Mucosa of stomach (tissue), 1 donor: ENCODE measurements around the gene CEP70.

ENCODE experiments used
- H3K27me3 ChIP-seq: one replicate; pipeline ENCODE4 v1.7.0; 2013; ENCODE audit warnings: mild to moderate bottlenecking, low read length; ENCODE audit not compliant: control insufficient read depth, insufficient read depth
- H3K36me3 ChIP-seq: one replicate; pipeline ENCODE4 v1.7.0; 2013; ENCODE audit warnings: low read length; ENCODE audit not compliant: control insufficient read depth, insufficient read depth
- H3K4me1 ChIP-seq: one replicate; pipeline ENCODE4 v1.7.0; 2013; ENCODE audit warnings: mild to moderate bottlenecking, low read length; ENCODE audit not compliant: control insufficient read depth, insufficient read depth
- H3K4me3 ChIP-seq: one replicate; pipeline ENCODE4 v1.7.0; 2013; ENCODE audit warnings: low read length
- H3K9ac ChIP-seq: one replicate; pipeline ENCODE4 v1.7.0; 2013; ENCODE audit warnings: mild to moderate bottlenecking, low read length, moderate library complexity
- H3K9me3 ChIP-seq: one replicate; pipeline ENCODE4 v1.7.0; 2013; ENCODE audit warnings: mild to moderate bottlenecking, low read length, moderate library complexity; ENCODE audit not compliant: control insufficient read depth
- donor health status: Pancreatic carcinoma.

Gene CEP70

DNA sequence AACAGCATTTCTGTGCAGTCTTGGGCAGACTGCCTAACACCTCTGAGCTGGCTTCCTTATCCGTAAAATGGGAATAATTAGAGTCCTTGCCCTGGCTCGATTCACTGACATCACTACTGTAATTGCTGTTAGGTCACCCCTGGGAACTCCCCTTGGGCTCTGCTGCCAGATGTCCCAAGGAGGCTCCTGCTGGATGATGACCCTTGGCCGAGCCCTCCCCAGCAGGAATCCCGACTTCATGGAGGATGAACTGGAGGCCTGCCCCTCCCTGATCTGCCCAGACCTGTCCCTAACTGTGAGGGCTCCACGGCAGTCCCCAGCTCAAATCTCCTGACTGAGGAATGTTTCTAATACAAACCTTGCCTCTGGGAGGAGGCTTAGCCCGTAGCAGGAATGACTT lies 141.6 kb downstream of the CEP70 start:
- Histone ChIP-seq H3K9ac (no peak overlapping the region), H3K27me3 (no peaks in the 10 kb centered on the region)

DNA sequence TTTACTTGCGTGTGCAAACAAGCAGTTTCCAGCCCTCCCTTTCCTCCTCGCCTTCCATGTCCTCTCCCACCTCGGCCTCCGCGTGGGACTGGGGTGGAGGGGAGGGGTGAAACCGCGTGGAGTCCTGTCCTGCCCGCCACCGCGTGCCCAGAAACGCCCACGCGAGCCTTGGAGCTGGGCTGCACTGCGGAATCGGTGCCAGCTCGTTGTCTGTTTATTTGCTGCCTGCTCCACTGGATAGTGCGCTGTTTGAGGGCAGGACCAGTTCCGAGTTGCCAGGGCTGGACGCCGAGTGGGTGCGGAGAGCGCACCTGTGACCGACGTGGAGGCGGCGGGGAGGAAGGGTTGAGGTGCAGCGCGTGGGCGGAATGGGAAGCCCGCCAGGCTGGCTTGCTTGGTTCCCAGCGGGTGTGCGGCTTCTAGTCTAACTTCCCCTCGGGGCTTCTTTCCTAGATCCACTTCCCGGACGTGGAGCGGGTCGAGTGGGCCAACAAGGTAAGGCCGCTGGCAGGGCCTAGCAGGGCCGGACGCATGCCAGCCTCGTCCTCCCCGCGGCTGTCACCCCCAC lies 142.4 kb downstream of the CEP70 start:
- Histone ChIP-seq H3K4me1 (no peaks in the 10 kb centered on the region), H3K27me3 (no peaks in the 10 kb centered on the region), H3K4me3 (no peak overlapping the region), H3K36me3 (no peaks in the 10 kb centered on the region), H3K9ac (no peak overlapping the region), H3K9me3 (no peaks in the 10 kb centered on the region)

More for the DNA sequence above, 141.6 kb downstream of the CEP70 start:
- Histone ChIP-seq H3K4me3 (no peak overlapping the region), H3K9me3 (no peaks in the 10 kb centered on the region), H3K36me3 (no peaks in the 10 kb centered on the region), H3K4me1 (no peaks in the 10 kb centered on the region)

DNA sequence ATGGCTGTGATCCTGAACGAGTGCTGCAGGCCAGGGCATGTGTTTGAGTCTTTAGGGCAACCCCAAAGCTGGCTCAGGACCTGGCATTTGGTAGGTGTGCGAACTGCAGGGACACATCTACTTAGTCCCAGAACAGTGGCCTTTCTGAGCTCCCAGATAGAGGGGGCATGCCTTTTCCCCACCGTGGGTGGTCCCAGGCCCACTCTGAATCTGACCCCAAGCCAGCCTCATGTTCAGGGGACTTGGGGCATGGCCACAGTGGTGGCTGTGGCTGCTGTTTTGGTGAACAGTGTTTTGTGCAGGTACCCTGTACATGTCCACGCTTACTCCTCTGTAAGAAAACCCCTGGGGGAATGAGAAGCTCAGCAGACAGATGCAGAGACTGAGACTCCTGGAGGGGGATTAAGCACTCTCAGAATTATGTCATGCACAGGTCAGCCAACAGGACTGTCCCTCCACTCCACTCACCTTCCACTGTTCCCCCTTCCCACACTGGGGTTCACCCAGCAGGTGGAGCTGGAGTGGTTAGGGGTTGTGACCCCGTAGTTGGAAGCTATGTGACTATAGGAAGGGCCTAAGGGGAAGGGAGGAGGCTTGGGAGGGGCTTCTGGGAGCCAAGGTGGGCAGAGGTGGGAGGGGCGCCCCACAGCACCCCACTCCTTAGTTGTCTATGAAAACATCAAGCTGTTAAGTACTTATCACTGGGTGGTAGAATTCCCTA lies 143.2 kb downstream of the CEP70 start:
- Histone ChIP-seq H3K9ac (no peak overlapping the region), H3K4me1 (no peaks in the 10 kb centered on the region), H3K9me3 (no peaks in the 10 kb centered on the region), H3K36me3 (no peaks in the 10 kb centered on the region), H3K27me3 (no peaks in the 10 kb centered on the region), H3K4me3 (no peak overlapping the region)

DNA sequence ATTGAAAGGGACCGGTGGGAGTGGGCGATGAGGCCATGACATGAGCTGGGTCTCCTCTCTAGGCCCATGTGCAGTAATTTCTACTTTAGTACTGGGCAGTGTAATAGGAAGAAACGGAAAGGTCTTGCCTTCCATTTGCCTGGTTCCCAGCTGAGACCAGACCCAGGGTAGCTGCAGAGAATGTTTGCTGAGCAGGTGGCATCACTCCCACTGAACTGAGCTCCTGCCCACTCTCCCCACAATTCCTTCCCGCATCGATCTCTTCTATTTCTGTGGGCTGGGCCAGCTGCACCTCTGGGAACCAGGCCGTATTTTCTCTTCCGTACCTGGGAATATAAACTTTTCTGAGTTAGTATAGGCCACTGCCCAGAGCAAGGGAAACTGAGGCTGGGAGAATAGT lies 143.9 kb downstream of the CEP70 start:
- Histone ChIP-seq H3K4me1 (no peaks in the 10 kb centered on the region), H3K9me3 (no peaks in the 10 kb centered on the region), H3K27me3 (no peaks in the 10 kb centered on the region), H3K36me3 (no peaks in the 10 kb centered on the region), H3K4me3 (no peak overlapping the region), H3K9ac (no peak overlapping the region)

DNA sequence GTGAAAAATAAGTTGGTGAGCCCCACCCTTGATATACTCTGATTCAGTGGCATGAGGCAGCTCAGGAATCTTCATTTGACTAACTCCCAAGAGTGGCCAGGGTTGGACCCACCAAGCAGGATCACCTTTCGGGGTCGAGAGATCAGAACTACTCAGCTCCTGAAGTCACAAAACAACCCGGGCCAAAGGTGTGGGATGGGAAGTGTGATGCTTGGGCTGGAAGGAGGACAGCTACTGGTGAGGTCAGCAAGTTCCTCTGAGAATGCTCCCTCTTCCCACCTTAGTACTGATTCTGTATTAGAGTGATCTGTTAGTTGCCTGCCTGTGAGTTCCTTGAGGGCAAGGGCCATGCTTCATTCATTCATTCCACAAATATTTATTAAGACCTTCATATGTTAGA lies 144.6 kb downstream of the CEP70 start:
- Histone ChIP-seq H3K4me1 (no peaks in the 10 kb centered on the region), H3K4me3 (no peak overlapping the region), H3K9ac (no peak overlapping the region), H3K27me3 (no peaks in the 10 kb centered on the region), H3K36me3 (no peaks in the 10 kb centered on the region), H3K9me3 (no peaks in the 10 kb centered on the region)

- H3K9ac ChIP-seq = no peak overlapping the region
- H3K27me3 ChIP-seq = no peaks in the 10 kb centered on the region
- no peaks in the 10 kb centered on the region for H3K36me3 ChIP-seq
- no peak overlapping the region for H3K4me3 ChIP-seq
- no peaks in the 10 kb centered on the region for H3K4me1 ChIP-seq
- no peaks in the 10 kb centered on the region for H3K9me3 ChIP-seq
Observed at GRCh38 chr3:138448631-138449030, 145.4 kb downstream of the CEP70 start.

DNA sequence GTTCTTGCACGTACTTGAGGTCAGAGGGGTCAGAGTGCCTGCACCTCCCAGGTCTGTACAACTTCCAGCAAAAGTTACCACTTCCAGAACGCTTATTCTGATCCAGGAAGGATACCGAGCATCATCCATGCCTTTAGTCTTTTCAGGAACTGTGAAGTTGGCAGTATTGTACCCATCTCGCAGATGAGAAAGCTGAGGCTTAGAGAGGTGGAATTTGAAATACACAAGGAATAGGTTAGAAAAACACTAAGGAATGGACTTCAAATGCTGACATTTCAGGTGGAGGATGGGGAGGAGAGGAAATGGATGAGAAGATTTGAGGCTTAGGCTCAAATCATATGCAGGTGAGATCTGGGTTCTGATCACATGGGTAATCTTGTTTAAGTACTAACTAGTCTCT lies 148.4 kb downstream of the CEP70 start:
- no peak overlapping the region for H3K9ac ChIP-seq
- H3K27me3 ChIP-seq = no peaks in the 10 kb centered on the region
- H3K9me3 ChIP-seq = no peaks in the 10 kb centered on the region
- H3K4me3 ChIP-seq = no peak overlapping the region
- H3K36me3 ChIP-seq = no peaks in the 10 kb centered on the region
- H3K4me1 ChIP-seq = no peaks in the 10 kb centered on the region

- Histone ChIP-seq H3K4me3 (no peak overlapping the region), H3K4me1 (no peaks in the 10 kb centered on the region), H3K9ac (no peak overlapping the region), H3K27me3 (no peaks in the 10 kb centered on the region), H3K9me3 (no peaks in the 10 kb centered on the region), H3K36me3 (no peaks in the 10 kb centered on the region)
Observed at GRCh38 chr3:138445236-138445635, 148.8 kb downstream of the CEP70 start.
